DMS 273 treated with DMSO at 0.1 percent for 48 hours (cell line): ENCODE data around the gene CPT1A.

Experiments used
- DNase-seq: peaks from one replicate; lab custom pipeline; 2025; lab: John Stamatoyannopoulos, UW

Gene CPT1A

DNA sequence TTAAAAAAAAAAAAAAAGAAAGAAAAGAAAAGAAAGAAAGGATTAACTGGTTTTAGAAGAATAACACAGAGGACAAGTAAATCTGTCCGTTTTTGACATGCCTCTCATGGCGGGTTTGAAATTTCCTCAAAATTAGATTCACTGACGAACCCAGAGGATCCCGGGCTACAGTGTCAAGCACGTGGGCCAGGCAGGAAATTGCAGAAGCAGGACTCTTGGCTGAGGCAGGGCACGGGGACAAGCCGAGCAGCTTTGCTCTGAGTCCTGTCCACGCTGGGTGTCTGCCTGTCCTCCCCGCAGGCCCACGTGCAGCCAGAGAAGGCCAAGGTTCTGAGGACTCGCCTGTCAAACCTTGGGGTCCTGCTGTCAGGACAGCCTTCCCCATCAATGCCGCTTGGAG is 132.7 kb downstream of the CPT1A start:
- DNase-seq = no peak

DNA sequence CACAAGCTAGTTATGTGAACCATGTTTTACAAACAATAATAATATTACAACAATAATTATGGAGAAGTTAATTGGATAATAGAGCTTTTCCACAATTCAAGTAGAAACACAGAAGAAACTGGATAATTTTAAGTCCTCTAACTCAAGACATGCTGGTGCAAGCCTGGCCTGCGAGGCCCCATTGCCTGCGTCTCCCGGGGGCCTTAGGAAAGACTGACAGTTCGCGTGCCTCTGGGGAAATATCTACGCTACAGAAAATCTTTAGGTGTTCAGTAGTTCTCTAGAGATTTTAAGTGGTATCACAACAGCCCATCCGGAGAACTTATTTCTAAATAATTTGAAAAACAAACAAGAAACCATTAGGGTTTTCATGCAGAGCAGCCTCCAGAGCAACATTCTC is 134.2 kb downstream of the CPT1A start:
- no peak for DNase-seq

DNA sequence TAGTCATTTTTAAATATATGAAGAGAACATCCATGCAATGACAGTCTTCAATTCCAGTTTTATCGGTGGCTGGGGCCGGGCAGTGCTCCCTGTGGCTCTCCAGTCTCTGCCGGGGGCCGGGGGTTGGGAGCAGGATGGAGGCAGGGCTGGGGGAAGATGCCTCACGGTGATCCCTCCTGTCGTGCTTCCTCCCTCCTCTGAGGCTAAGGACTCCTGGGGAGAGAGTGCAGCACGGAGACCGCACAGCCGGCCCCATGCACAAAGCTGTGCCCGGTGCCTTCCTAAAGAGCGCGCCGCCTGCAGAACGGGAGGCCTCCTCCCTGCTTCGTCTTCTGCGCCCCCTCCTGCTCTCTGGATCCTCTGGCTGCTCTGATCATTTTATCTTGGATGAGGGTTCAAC is 136.8 kb downstream of the CPT1A start:
- no peak for DNase-seq
